Middle frontal gyrus (tissue), 1 donor: ENCODE measurements around the gene FARP2.

Experiments
- DNase-seq: peaks from one replicate; pipeline ENCODE4 v3.0.0-alpha.2; 2015; ENCODE audit warnings: low spot score; ENCODE audit errors: extremely low spot score

The FARP2 gene

DNA sequence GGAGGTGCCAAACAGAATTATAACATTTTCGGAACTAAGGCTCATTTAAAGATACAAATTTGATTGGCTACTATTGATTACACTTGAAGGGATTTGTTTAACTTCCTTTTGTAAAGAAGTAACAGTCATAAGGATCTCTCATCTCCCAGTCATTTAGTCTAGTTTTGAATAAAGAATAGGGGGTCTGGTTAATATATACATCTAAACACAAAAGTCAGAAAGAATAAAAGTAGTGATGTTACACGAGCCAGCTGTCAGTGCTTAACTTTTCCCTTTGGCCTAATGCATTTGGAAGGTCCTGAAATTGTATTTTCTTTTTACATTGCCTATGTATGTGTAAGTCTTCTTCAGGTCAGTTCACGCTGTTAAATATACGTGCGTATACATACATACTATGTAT, 32.3 kb upstream of the FARP2 start:
- DNase-seq = no peak

DNA sequence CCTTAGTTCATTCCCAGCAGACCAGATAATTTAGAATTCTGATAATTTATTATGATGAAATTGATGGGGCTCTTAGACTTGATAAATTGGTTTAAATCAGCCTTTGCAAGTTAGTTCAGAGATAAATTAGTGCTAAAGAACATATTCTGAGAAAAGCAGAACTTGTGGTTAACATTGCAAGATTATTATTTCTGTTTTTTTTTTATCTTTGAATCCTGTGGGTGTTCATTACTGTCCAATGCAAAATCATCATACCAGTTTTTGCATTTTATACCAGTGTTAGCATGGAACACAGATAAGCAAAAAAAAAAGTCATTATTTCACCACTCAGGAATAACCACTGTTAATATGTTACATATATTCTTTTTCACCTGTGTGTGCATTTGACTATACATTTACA, 31.3 kb upstream of the FARP2 start:
- DNase-seq = no peak

- DNase-seq = no peak
These were observed 30.8 kb upstream of the FARP2 start for GRCh38 chr2:241325257-241325656.

- no peak for DNase-seq
These were observed 26.1 kb upstream of the FARP2 start for GRCh38 chr2:241329669-241330615.

DNA sequence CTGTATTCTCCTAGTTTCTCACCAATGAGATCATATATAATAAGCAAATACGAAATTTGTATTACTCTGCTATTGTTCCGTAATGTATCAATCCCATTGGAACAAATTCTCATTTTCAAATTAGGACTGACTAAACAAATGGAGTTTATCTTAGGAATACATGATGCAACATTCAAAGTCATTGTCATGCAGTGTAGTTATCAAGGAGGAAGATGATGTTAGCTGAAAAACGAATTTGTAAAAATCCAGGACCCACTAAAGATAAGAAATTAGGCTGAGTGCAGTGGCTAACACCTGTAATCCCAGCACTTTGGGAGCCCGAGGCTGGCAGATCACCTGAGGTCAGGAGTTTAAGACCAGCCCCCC, 25.5 kb upstream of the FARP2 start:
- no peak for DNase-seq

GRCh38 chr2:241334813-241335212, 21.3 kb upstream of the FARP2 start:
- DNase-seq = no peak

GRCh38 chr2:241339839-241340630, 16.1 kb upstream of the FARP2 start:
- DNase-seq = no peak

DNA sequence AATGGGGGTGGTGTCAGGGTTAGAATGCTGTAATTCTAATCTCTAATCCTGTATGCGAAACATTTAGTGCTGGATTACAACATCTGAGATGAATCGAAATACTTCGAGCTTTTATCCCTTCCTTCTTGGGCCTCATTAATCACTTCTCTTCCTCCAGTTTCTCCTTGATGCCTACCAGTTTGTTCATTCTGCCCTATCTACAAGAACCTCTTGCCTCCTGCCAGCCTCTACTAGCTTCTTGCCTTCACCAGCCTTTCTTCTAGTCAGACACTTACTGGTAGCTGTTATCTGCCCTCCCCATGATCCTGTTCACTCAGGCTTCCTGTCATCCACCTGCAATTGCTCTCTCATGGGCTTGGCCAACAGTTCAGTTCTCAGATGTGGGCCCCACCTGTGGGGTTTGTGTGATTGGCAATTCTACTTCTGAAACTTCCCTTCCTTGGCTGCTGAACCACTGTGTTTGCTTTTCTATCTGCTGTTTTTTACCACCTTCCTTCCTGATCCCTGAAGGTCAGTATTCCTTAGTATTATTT, 15.4 kb upstream of the FARP2 start:
- no peak for DNase-seq

- DNase-seq = no peak
These were observed 11.0 kb upstream of the FARP2 start for GRCh38 chr2:241344925-241345651.

GRCh38 chr2:241349941-241350340, 6.1 kb upstream of the FARP2 start:
- no peak for DNase-seq

- no peak for DNase-seq
These were observed 5.6 kb upstream of the FARP2 start for GRCh38 chr2:241350530-241350877.

DNA sequence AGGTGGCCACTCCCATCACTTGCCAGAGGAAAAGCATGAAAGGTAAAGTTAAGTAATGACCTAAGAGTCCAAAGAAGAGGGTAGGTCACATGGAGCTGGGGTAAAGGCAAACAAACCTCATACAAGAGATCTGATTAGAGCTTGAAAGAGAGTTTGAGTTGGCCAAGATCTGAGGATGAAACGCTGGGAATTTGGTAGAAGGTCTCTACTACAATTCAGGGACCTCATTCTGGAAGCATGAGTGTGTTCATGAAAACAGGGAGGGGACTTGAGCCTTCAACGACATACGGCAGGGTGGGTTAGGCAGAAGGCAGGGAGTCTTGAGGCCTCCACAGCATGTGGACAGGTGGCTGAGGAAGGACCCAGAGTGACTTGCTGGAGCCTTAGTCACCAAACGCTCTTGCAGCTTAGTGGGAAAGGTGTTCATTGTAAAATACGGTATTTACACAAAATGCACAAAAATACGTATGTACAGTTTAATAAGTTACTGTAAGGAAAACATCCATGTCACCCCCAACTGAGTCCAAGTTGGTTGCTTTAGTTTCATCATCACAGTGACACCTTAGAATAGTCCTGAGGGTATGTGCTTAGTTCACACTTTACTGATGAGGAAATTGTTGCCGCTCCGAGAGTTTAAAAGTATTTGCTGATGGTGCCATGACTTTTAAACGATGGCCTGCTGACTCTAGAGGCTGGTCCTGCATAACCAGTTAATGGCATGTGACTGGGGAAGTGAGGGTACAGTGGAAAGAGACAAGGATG, 5.0 kb upstream of the FARP2 start:
- DNase-seq = no peak

DNA sequence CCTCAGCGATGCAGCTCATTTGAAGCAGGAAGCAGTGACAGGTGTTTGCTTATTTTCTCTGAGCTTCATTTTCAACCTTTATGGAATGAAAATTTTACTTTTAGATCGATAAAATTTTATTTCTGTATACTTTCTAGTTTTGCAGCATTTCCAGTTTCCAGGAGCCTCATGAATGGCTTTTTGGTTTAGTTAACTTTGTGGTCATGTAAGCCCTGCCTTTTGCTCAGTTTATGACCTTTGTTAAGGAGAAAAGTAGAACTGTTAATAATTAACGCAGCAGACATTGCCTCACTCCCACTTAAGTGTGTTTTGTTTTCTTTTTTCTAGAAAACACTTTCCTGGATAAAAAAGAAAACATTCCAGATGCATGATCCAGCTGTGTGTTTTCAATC, 4.4 kb upstream of the FARP2 start:
- no peak for DNase-seq

GRCh38 chr2:241352227-241352626, 3.9 kb upstream of the FARP2 start:
- DNase-seq = no peak

DNA sequence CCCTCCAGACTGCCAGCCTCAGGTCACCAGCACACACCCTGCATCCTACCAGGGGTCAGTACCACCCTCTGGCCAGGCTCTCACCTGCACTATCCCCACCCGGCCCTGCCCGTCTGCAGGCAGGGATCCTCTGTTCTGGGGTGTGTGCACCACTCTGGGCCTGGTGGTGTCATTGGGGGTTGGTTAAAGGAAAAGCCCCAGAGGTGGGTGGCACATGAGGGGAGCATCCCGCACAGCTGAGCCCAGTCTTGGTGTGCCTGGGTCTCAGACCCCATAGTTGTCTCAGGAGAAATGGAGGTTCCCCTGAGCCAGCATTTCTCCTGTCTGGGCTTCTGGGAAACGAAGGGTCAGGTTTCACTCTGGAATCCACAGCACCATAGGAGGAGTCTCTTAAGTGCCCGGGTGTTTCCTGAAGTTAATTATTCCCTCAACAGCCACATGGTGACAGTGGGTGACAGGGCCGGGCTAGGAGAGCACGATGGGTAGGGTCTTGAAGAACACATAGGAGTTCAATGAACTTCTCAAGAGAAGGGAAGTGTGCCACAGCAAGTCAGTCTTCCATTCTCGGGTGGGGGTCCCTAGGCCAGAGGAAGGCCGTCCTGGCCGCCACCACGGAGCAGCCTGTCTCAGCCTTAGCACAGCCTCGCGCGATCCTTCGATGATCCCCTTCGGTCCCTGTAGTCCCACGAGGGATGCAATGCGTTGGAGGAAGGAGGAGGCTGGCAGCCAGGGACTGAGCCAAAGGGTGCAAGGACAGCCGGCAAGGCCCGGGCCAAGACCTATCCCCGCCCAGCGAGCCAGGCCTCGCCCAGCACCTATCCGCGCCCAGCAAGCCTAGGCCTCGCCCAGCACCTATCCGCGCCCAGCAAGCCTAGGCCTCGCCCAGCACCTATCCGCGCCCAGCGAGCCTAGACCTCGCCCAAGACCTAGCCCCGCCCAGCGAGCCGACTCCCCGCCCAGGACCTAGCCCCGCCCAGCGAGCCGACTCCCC, 1.1 kb upstream of the FARP2 start:
- no peak for DNase-seq

- no peak for DNase-seq
These were observed 781 bp downstream of the FARP2 start for GRCh38 chr2:241356871-241357260.

DNA sequence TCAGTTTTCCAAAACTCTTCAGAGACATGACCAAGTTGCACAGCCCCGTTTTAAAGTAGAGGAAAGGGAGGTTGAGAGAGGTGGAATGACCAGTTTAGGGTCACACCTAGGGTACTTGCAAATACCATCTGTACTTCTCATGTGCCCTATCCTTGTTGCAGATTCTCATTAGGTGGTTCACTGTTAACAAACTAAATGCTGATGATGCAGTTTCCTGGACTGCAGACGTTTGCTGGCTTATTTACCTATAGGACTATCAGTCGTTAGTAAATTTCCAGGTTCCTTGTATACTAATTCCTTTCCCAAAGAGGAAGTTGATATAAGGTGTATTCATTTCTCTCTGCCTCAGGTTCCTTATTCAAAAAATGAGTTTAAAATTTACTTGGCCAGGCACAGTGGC, 1.4 kb downstream of the FARP2 start:
- no peak for DNase-seq

- no peak for DNase-seq
These were observed 2.4 kb downstream of the FARP2 start for GRCh38 chr2:241358470-241358869.

DNA sequence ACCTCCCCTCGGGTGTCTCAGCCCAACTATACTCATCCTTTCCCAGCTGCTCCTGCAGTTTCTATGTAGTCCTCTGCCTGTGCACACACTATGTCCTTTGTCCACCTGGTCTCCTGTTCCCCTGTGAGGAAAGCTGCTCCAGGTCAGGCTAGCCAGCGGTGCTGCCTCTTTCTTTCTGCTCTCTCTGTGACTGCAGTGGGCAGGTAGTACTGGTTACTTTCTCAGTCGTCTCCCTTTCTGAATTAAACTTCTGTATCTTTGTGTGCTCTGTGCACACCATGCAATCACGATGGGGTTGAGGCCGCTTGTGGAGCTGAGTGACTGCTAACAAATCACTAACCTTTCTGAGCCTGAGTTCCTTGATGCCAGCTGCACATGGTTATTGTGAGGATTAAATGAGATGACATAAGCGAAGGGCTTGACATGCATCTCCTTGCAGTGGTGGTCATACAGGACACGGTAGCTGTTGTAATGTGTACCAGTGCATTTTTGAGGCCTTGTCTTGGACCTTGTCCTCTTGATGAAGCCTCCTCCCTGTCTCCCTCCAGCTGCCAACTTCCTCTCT, 3.5 kb downstream of the FARP2 start:
- DNase-seq = no peak
